ENCODE measurements around the gene MOSPD3.

The MOSPD3 gene

GRCh38 chr7:100614308-100614861, 2.0 kb downstream of the MOSPD3 start:
- no peak for DNase-seq (ENCODE audit: low read depth in 2 of 2)

GRCh38 chr7:100620239-100620638, 7.9 kb downstream of the MOSPD3 start:
- no peak for DNase-seq (ENCODE audit: low read depth in 2 of 2)
- no peak for TF ChIP-seq CTCF (IDR thresholded peaks at IDR 0.05; ENCODE audit: low read depth, low read length)
- H3K4me3 ChIP-seq (replicated peaks in 1 of 2; ENCODE audit: low read depth in 2 of 2, low read length in 2 of 2) = no peak overlapping the region

More at GRCh38 chr7:100614308-100614861, 2.0 kb downstream of the MOSPD3 start:
- no peak for TF ChIP-seq CTCF (IDR thresholded peaks at IDR 0.05; ENCODE audit: low read depth, low read length)
- H3K4me3 ChIP-seq (replicated peaks in 1 of 2; ENCODE audit: low read depth in 2 of 2, low read length in 2 of 2) = no peak overlapping the region

- TF ChIP-seq CTCF (IDR thresholded peaks at IDR 0.05; ENCODE audit: low read depth, low read length) = no peak
- no peak for DNase-seq (ENCODE audit: low read depth in 2 of 2)
- H3K4me3 ChIP-seq (replicated peaks in 1 of 2; ENCODE audit: low read depth in 2 of 2, low read length in 2 of 2) = no peak overlapping the region
Observed at GRCh38 chr7:100620804-100621203, 8.5 kb downstream of the MOSPD3 start.

- H3K4me3 ChIP-seq (replicated peaks in 1 of 2; ENCODE audit: low read depth in 2 of 2, low read length in 2 of 2) = no peak overlapping the region
- DNase-seq (ENCODE audit: low read depth in 2 of 2) = no peak
- TF ChIP-seq CTCF (IDR thresholded peaks at IDR 0.05; ENCODE audit: low read depth, low read length) = no peak
Observed at GRCh38 chr7:100621554-100621953, 9.2 kb downstream of the MOSPD3 start.

GRCh38 chr7:100623951-100624824, 11.8 kb downstream of the MOSPD3 start:
- H3K4me3 ChIP-seq (replicated peaks in 1 of 2; ENCODE audit: low read depth in 2 of 2, low read length in 2 of 2) = no peak overlapping the region
- DNase-seq (ENCODE audit: low read depth in 2 of 2) = no peak
- no peak for TF ChIP-seq CTCF (IDR thresholded peaks at IDR 0.05; ENCODE audit: low read depth, low read length)

- no peak for DNase-seq (ENCODE audit: low read depth in 2 of 2)
- TF ChIP-seq CTCF (IDR thresholded peaks at IDR 0.05; ENCODE audit: low read depth, low read length) = no peak
- H3K4me3 ChIP-seq (replicated peaks in 1 of 2; ENCODE audit: low read depth in 2 of 2, low read length in 2 of 2) = no peak overlapping the region
Observed at GRCh38 chr7:100626055-100626454, 13.7 kb downstream of the MOSPD3 start.

Data from cardiac fibroblast (primary cell).